Esophagus muscularis mucosa (tissue), 4 donors: ENCODE results near the gene KIAA0513. TPM values are rescaled to one million over a fixed set of nuclear protein-coding genes. Genes with fewer than 3 reads are reported as not detected.

ENCODE experiments used
- DNase-seq: peaks from one replicate; pipeline ENCODE4 v3.0.0-alpha.2; 2017; ENCODE audit errors: extremely low spot score
- H3K27ac ChIP-seq, 4 donors: fragments of 200-600 bp; sonication (generic); replicated peaks in 1 of 4; 1 replicate in 3 of 4; 2 replicates in 1 of 4; pipeline ENCODE4 v1.5.1; 2016 to 2019; ENCODE audit warnings: mild to moderate bottlenecking in 1 of 4
- H3K27me3 ChIP-seq, 4 donors: fragments of 200-600 bp; sonication (generic); one replicate each; pipeline versions ENCODE4 v1.5.1 to v1.6.0; 2016 to 2019
- H3K36me3 ChIP-seq, 4 donors: fragments of 200-600 bp; sonication (generic); one replicate each; pipeline ENCODE4 v1.5.1; 2016 to 2019
- H3K4me1 ChIP-seq, 4 donors: fragments of 200-600 bp; sonication (generic); one replicate each; pipeline ENCODE4 v1.5.1; 2016 to 2019
- H3K4me3 ChIP-seq, 4 donors: fragments of 200-600 bp; sonication (generic); 1 replicate in 2 of 4; 2 replicates in 2 of 4; pipeline ENCODE4 v1.5.1; 2016 to 2019; ENCODE audit warnings: mild to moderate bottlenecking in 4 of 4, moderate library complexity in 1 of 4
- H3K9me3 ChIP-seq, 4 donors: fragments of 200-600 bp; sonication (generic); 1 replicate in 3 of 4; 2 replicates in 1 of 4; pipeline ENCODE4 v1.5.1; 2016 to 2019
- EP300 ChIP-seq: sonication (generic); formaldehyde crosslinking; IDR thresholded peaks from one replicate; pipeline ENCODE4 v1.6.1; 2017; ENCODE audit warnings: antibody characterized with exemption
- POLR2A ChIP-seq: fragments of 450-650 bp; IDR thresholded peaks from one replicate; pipeline ENCODE4 v1.6.1; 2017; ENCODE audit warnings: antibody characterized with exemption, moderate library complexity, mild to moderate bottlenecking, low read depth
- POLR2AphosphoS5 ChIP-seq, 2 donors: sonication (generic); formaldehyde crosslinking; IDR thresholded peaks; one replicate each; pipeline ENCODE4 v1.6.1; 2017; ENCODE audit warnings: antibody characterized with exemption in 2 of 2
- WGBS: methylation state at CpG from one replicate; pipeline ENCODE4 v1.1.5; 2018; 5-methylcytosine and 5-hydroxymethylcytosine counted together
- intact Hi-C: fragments of 100-400 bp; cut with DNase I; formaldehyde crosslinking; loops from one replicate; pipeline ENCODE4 v1.15.1; 2023
- total RNA-seq, 4 donors: library from RNA; depleted of rRNA; stranded (reverse); fragments of >200 nt; gene quantifications; one replicate each; pipeline versions ENCODE4 v1.1.0 to v1.2.1, GENCODE V29; 2016
- TF ChIP-seq, protein P1 (sequence below), 3 experiments: fragments of 200-600 bp in 2 of 3; fragments of 450-650 bp in 1 of 3; sonication (generic) in 2 of 3; IDR thresholded peaks; one replicate each; pipeline ENCODE4 v1.5.1; 2017 to 2019; ENCODE audit warnings: antibody characterized with exemption in 3 of 3, mild to moderate bottlenecking in 2 of 3, moderate library complexity in 1 of 3

KIAA0513 gene
- total RNA-seq, 4 donors from 2014 or later: 16.4 to 28.8 (median 23.4) TPM

DNA sequence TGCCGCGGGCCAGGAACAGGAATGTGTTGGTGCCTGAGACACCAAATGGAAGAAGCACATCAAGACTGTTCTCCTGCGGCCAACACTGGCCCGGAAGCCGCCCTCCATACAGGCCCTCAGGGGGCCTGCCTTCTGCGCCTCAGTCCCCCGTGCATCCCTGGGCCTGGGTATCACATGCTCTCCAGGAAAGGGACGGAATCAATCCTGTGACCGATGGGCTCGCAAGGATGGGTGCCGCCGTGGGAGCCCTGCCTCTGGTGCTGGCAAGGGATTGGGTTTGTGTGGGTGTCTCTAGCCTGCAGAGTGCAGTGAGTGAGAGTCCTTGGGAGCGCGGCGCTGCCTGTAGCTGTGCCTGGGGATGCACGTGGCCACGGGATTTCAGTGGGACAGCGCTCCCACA, 65.3 kb downstream of the KIAA0513 start:
- Histone ChIP-seq H3K27ac (no peak overlapping the region), H3K36me3 (peaks cover 0 to 18% (median 8%) of the 10 kb centered on the region in 4 donors), H3K27me3 (peaks cover 0 to 32% (median 7%) of the 10 kb centered on the region in 4 donors), H3K4me3 (no peak overlapping the region), H3K9me3 (no peaks in the 10 kb centered on the region), H3K4me1 (peaks cover 7 to 19% (median 14%) of the 10 kb centered on the region in 4 donors)
- intact Hi-C loops: no loop called here
- WGBS: 83% methylated on average over 6 of the region's 18 CpGs
- TF ChIP-seq POLR2AphosphoS5 (IDR thresholded peaks at IDR 0.05) (no peak), EP300 (no peak), POLR2A (no peak)
- DNase-seq: no peak

DNA sequence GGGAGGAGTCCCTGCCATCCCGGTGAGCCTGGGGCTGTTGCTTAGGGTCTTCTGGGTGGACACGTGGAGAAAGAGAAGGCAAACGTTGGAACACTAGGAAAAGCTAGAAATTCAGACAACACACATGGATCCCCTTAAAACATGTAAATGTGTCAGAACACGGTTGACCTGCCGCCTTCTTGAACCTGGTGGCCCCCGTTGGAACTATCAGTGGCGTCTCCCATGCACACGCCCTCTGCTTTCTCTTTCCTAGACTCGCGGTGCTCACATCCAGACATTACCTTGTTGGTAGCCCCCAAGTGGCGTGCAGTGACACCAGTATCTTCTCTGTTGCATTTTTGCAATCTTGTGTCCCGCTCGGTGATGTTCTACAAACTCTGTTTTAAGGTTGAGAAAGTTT, 66.1 kb downstream of the KIAA0513 start:
- Histone ChIP-seq H3K4me3 (no peak overlapping the region), H3K27me3 (peaks cover 0 to 41% (median 7%) of the 10 kb centered on the region in 4 donors), H3K4me1 (peaks cover 7 to 19% (median 14%) of the 10 kb centered on the region in 4 donors), H3K9me3 (no peaks in the 10 kb centered on the region), H3K36me3 (peaks cover 0 to 10% (median 4%) of the 10 kb centered on the region in 4 donors), H3K27ac (no peak overlapping the region)
- 80% methylated on average over 12 of the region's 13 CpGs for WGBS
- intact Hi-C loops: no loop called here
- TF ChIP-seq POLR2AphosphoS5 (IDR thresholded peaks at IDR 0.05): no peak
- TF ChIP-seq, protein P1, sequence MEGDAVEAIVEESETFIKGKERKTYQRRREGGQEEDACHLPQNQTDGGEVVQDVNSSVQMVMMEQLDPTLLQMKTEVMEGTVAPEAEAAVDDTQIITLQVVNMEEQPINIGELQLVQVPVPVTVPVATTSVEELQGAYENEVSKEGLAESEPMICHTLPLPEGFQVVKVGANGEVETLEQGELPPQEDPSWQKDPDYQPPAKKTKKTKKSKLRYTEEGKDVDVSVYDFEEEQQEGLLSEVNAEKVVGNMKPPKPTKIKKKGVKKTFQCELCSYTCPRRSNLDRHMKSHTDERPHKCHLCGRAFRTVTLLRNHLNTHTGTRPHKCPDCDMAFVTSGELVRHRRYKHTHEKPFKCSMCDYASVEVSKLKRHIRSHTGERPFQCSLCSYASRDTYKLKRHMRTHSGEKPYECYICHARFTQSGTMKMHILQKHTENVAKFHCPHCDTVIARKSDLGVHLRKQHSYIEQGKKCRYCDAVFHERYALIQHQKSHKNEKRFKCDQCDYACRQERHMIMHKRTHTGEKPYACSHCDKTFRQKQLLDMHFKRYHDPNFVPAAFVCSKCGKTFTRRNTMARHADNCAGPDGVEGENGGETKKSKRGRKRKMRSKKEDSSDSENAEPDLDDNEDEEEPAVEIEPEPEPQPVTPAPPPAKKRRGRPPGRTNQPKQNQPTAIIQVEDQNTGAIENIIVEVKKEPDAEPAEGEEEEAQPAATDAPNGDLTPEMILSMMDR (IDR thresholded peaks at IDR 0.05): no peak
- no peak for TF ChIP-seq EP300
- TF ChIP-seq POLR2A: no peak
- no peak for DNase-seq

DNA sequence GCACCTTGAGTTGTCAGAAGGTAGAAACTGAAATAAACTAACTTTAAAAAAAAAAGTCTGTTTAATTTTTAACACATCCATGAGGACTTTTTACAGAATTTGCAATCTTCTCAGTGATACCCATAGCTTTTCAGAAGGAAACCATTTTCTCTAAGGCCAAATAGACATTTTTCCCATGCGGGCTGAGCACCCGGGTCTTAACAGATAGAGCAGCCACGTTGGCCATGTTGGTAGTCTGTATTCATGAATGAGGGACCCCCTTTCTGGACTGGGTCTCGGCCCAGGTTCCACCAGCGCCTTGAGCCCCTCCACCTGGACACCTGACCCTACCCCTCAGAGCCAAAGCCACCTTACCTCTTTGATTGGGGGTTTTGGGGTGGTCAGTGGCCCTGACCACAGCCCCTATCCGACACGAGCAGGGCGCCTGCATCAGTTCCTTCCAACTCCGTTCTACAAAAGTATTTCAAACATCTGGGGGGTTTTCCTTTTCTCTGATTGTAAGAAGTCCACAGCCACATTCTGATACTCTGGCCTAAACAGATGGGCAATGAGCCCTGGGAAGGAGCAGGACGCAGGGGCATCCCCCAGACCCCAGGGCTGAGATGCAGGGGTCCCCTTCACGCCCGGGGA, 66.7 kb downstream of the KIAA0513 start:
- DNase-seq: no peak

DNA sequence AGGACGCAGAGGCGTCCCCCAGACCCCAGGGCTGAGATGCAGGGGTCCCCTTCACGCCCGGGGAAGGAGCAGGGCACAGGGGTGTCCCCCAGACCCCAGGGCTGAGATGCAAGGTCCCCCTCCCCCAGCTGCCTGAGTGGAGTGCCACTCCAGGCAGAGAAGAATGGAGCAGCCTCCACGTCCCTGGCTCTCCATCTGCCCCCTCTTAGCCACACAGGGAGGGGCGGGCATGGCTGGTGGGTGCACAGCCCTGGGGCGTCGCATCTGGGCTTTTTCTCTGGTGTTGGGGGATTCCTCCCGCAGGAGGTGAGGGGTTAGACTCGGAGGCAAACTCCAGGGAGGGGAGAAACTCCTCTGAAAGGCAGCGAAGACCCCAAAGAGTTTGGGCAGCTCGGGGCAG, 67.2 kb downstream of the KIAA0513 start:
- Histone ChIP-seq H3K4me3 (no peak overlapping the region), H3K27ac (no peak overlapping the region), H3K4me1 (peaks cover 2 to 13% (median 8%) of the 10 kb centered on the region in 4 donors), H3K36me3 (peaks cover 0 to under 1% (median 0%) of the 10 kb centered on the region in 4 donors), H3K9me3 (no peaks in the 10 kb centered on the region), H3K27me3 (peaks cover 0 to 41% (median 7%) of the 10 kb centered on the region in 4 donors)
- WGBS: 80% methylated on average over 2 of the region's 12 CpGs
- DNase-seq: no peak
- TF ChIP-seq POLR2A (no peak), POLR2AphosphoS5 (IDR thresholded peaks at IDR 0.05) (no peak), EP300 (no peak)
- TF ChIP-seq, protein P1 (IDR thresholded peaks at IDR 0.05): no peak
- intact Hi-C loops: no loop called here

More for the DNA sequence above, 66.7 kb downstream of the KIAA0513 start:
- intact Hi-C loops: no loop called here
- peaks cover 7 to 18% (median 12%) of the 10 kb centered on the region in 4 donors for H3K4me1 ChIP-seq
- 80% methylated on average over 10 of the region's 12 CpGs for WGBS
- TF ChIP-seq, protein P1 (IDR thresholded peaks at IDR 0.05): no peak
- TF ChIP-seq POLR2A (no peak), EP300 (no peak), POLR2AphosphoS5 (IDR thresholded peaks at IDR 0.05) (no peak)
- no peak overlapping the region for H3K27ac ChIP-seq
- H3K36me3 ChIP-seq: peaks cover 0 to 6% (median 2%) of the 10 kb centered on the region in 4 donors
- peaks cover 0 to 41% (median 7%) of the 10 kb centered on the region in 4 donors for H3K27me3 ChIP-seq
- no peaks in the 10 kb centered on the region for H3K9me3 ChIP-seq
- H3K4me3 ChIP-seq: no peak overlapping the region

DNA sequence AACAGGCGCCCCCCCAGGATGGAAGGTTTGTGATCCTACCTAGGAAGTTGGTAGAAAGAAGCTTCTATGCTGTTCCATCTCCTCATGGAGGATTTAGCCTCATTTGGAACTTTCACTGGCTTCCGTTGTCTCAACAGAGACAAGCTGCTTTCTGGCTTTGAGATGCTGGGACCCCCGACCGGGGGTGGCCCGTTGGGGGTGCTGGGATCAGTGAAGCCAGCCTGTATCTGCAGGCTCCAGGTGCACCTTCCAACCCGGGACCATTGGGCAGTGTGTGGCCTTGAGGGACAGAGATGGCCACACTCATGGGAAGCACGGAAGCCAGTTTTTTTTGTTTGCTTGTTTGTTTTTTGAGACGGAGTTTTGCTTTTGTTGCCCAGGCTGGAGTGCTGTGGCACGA, 69.3 kb downstream of the KIAA0513 start:
- intact Hi-C loops: no loop called here
- no peak for DNase-seq
- no peak overlapping the region for H3K4me3 ChIP-seq
- TF ChIP-seq EP300: no peak
- no peaks in the 10 kb centered on the region for H3K9me3 ChIP-seq
- H3K36me3 ChIP-seq: no peaks in the 10 kb centered on the region
- H3K27ac ChIP-seq: no peak overlapping the region
- no peaks in the 10 kb centered on the region for H3K4me1 ChIP-seq
- peaks cover 0 to 41% (median 7%) of the 10 kb centered on the region in 4 donors for H3K27me3 ChIP-seq
- 82% methylated on average over 8 of the region's 9 CpGs for WGBS
